Measurements from ENCODE around the gene LAMB4. TPM values are rescaled to one million over a fixed set of nuclear protein-coding genes. Genes with fewer than 3 reads are reported as not detected.

The LAMB4 gene
- total RNA-seq, 6 experiments from 2014 or later, result not detected

DNA sequence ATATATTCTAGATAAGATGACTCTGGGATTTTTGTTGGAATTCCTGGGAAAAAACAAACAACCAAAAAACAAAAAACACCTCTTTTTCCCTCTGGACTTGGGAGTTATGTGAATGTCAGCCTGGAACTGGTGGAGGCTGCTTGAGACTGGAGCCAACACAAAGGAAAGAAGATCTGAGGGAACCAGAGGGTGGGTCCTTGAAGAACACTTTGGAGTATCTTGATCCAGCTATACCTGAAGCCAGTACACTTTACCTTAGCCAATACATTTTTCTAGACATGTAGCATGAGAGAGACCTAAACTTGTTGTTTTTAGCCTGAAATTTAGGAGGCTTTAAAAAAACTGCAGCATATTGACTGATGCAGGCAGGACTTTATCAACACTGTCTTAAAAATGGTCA lies 121.3 kb downstream of the LAMB4 start:
- H3K27me3 ChIP-seq, result no peaks in the 10 kb centered on the region
- ATAC-seq (no peak), DNase-seq (no peak)

DNA sequence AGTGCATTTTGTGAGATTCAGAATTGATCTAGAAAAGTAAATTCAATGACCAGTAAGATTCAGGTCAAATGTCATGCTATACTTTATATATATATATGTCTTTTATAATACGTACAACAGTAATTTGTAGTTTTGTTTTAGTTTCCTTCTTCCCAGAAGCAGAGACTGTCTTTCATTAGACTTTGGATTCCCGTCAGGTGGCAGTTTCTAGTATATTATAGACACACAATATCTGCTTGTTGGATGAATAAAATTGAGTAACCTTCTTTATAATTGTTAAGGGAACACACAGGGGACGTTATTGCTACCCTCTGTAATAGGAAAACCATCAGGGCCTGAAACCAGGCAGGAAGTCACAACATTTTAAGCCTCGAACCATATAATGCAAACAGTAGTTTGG lies 121.9 kb downstream of the LAMB4 start:
- WGBS (ENCODE audit: insufficient coverage, low coverage, low lambda C conversion rate, missing lambda C conversion rate), result 90% methylated on average over 4 of the region's 4 CpGs
- intact Hi-C loops (cut with DNase I), result loop anchor here in 1 of 2 donors (10.0 kb wide), 1 partner anchor 53 kb away; no protein-coding TSS in a partner anchor

More for the DNA sequence above, 121.3 kb downstream of the LAMB4 start:
- H3K9me3 ChIP-seq, result no peaks in the 10 kb centered on the region
- no peaks in the 10 kb centered on the region for H3K36me3 ChIP-seq
- H3K27ac ChIP-seq, result no peak overlapping the region
- no peak for TF ChIP-seq POLR2A (IDR thresholded peaks at IDR 0.05)
- TF ChIP-seq, protein P1, sequence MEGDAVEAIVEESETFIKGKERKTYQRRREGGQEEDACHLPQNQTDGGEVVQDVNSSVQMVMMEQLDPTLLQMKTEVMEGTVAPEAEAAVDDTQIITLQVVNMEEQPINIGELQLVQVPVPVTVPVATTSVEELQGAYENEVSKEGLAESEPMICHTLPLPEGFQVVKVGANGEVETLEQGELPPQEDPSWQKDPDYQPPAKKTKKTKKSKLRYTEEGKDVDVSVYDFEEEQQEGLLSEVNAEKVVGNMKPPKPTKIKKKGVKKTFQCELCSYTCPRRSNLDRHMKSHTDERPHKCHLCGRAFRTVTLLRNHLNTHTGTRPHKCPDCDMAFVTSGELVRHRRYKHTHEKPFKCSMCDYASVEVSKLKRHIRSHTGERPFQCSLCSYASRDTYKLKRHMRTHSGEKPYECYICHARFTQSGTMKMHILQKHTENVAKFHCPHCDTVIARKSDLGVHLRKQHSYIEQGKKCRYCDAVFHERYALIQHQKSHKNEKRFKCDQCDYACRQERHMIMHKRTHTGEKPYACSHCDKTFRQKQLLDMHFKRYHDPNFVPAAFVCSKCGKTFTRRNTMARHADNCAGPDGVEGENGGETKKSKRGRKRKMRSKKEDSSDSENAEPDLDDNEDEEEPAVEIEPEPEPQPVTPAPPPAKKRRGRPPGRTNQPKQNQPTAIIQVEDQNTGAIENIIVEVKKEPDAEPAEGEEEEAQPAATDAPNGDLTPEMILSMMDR (IDR thresholded peaks at IDR 0.05), result no peak
- peaks cover 0 to 24% (median 7%) of the 10 kb centered on the region in 4 donors for H3K4me1 ChIP-seq
- intact Hi-C loops (cut with DNase I), result loop anchor here in 1 of 2 donors (10.0 kb wide), 1 partner anchor 54 kb away; no protein-coding TSS in a partner anchor
- H3K4me3 ChIP-seq, result no peak overlapping the region

DNA sequence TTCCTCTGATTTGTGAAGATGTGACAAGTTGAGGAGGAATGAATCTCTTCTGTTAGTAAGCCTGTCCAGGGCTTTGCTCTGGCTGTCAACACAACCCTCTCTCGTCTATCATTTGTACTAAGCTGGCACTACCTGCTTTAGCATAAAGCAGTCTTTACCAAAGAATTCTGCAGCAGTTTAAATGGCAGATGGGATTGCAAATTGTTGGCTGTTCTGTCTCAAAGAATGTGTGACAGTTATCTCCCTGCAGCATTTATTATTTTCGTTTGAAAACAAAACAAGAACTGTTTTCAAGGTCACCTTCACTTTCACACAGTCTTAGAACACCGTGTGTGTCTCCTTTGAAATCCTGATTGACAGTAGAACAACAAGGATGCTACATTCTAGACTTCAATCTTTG lies 122.4 kb downstream of the LAMB4 start:
- WGBS (ENCODE audit: insufficient coverage, low coverage, low lambda C conversion rate, missing lambda C conversion rate), result 46% methylated on average over 3 of the region's 3 CpGs
- DNase-seq (no peak), ATAC-seq (no peak)
- Histone ChIP-seq H3K27ac (no peak overlapping the region), H3K27me3 (no peaks in the 10 kb centered on the region), H3K4me3 (no peak overlapping the region), H3K36me3 (no peaks in the 10 kb centered on the region), H3K4me1 (peaks cover 0 to 27% (median 8%) of the 10 kb centered on the region in 4 donors), H3K9me3 (no peaks in the 10 kb centered on the region)
- TF ChIP-seq, protein P1 (IDR thresholded peaks at IDR 0.05), result no peak
- TF ChIP-seq POLR2A (IDR thresholded peaks at IDR 0.05), result no peak
- intact Hi-C loops (cut with DNase I), result loop anchor here in 1 of 2 donors (10.0 kb wide), 1 partner anchor 53 kb away; no protein-coding TSS in a partner anchor

More for the DNA sequence above, 121.9 kb downstream of the LAMB4 start:
- Histone ChIP-seq H3K9me3 (no peaks in the 10 kb centered on the region), H3K4me1 (peaks cover 0 to 27% (median 8%) of the 10 kb centered on the region in 4 donors), H3K36me3 (no peaks in the 10 kb centered on the region), H3K27ac (no peak overlapping the region), H3K27me3 (no peaks in the 10 kb centered on the region), H3K4me3 (no peak overlapping the region)
- TF ChIP-seq POLR2A (IDR thresholded peaks at IDR 0.05), result no peak
- TF ChIP-seq, protein P1 (IDR thresholded peaks at IDR 0.05), result no peak
- ATAC-seq, result no peak
- DNase-seq, result no peak

DNA sequence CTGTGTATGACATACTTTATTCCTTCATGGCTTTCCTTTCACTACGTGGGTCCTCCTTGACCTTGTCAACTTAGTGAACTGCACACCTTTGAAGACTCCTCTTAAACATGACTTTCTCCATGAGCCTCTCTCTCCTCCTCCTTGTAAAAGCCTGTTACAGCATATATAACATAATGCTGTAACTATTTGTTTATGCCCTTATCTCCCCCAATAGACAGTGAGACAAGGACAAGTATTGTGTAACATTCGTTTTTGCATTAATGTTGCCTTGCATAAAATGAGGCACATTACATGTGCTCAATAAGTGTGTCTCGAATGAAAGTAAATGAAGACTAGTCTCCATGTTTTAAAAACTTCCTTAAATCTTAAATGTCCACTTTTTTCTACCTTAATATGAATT lies 122.9 kb downstream of the LAMB4 start:
- no peak for TF ChIP-seq POLR2A (IDR thresholded peaks at IDR 0.05)
- TF ChIP-seq, protein P1 (IDR thresholded peaks at IDR 0.05), result no peak
- ATAC-seq (no peak), DNase-seq (no peak)
- Histone ChIP-seq H3K27ac (no peak overlapping the region), H3K9me3 (no peaks in the 10 kb centered on the region), H3K36me3 (no peaks in the 10 kb centered on the region), H3K27me3 (no peaks in the 10 kb centered on the region), H3K4me1 (peaks cover 0 to 29% (median 8%) of the 10 kb centered on the region in 4 donors), H3K4me3 (no peak overlapping the region)
- WGBS (ENCODE audit: insufficient coverage, low coverage, low lambda C conversion rate, missing lambda C conversion rate), result 67% methylated on average over 3 of the region's 3 CpGs
- intact Hi-C loops (cut with DNase I), result loop anchor here in 1 of 2 donors (10.0 kb wide), 1 partner anchor 52 kb away; no protein-coding TSS in a partner anchor
